ENCODE results near the gene G6PC3. TPM values are rescaled to one million over a fixed set of nuclear protein-coding genes. Genes with fewer than 3 reads are reported as not detected.

Gene G6PC3
- total and polyA plus RNA-seq, 2 of the 4 experiments (the other 2 are of a cell fraction) = 20.4 to 107 TPM

DNA sequence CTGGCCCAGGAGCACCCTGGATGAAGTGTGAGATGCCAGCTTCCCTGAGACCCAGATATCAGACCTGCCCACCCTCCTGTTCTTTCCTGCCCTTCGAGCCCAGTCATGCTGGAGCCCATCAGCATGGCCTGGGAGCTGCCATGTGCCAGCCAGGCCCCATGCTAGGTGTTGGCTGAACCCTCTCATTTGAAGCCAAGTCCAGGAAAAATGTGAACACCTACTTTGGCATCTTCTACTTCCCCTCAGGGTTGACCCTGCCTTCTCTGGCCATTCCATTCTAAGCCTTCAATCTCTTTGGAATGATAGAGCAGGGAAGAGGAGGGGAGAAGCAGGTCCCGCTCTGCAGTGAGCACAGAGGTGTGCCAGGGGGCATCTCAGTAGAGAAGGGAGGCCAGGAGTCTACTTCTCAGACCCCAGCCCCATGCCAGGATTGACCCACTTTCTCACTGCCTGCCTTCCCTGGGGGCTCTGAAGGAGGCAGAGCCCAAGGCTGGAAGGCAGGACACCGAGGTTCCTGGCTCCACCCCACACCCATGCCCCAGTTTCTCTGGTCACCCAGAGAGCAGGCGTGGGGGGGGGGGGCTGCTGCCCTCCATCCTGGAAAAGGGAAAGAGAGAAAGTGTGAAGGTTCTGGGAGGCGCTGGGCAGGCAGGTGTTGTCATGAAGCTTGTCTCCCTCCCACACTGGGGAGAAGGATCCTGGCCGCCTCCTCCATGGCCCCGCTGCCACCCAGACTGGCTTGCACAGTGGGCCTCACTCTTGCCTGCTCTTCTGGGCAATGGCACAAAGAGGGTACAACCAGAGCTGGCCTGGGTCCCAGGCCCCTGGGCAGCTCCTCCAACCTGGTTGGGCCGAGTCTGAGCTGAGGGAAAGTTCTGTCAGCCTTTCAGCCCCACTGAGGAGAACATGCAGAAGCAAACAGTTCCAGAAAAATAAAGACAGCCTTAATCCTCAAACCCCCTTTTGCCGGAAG lies 43.6 kb downstream of the G6PC3 start (continued):
- TF ChIP-seq BHLHE40 (IDR thresholded peaks at IDR 0.05; ENCODE audit: low read depth, low read length) (no peak), CHD1 (IDR thresholded peaks at IDR 0.05; ENCODE audit: low read depth, low read length) (no peak), RFX5 (IDR thresholded peaks at IDR 0.05; ENCODE audit: low read depth, low read length) (no peak)

Measured in IMR-90 (cell line).